Activated B cell treated with CpG ODN at 0.5 μM for 24 hours (primary cell): ENCODE data around the gene BCKDK. TPM values are rescaled to one million over a fixed set of nuclear protein-coding genes. Genes with fewer than 3 reads are reported as not detected.

Experiments used
- ATAC-seq: fragments of 200-7000 bp; cut with Tn5 transposase; one replicate; pipeline ENCODE4 v1.10.0; 2021; ENCODE audit warnings: low read depth, mild to moderate bottlenecking, moderate library complexity
- CTCF ChIA-PET: fragments of 350-600 bp; sonication (Branson Sonifier 250); formaldehyde crosslinking; loops from one replicate; lab custom pipeline; 2021; ENCODE audit warnings: antibody characterized with exemption; lab: Charles Lee
- POLR2A ChIA-PET: fragments of 350-600 bp; sonication (Branson Sonifier 250); formaldehyde crosslinking; loops from one replicate; lab custom pipeline; 2021; ENCODE audit warnings: antibody characterized with exemption; lab: Charles Lee
- DNase-seq: peaks from one replicate; pipeline ENCODE4 v3.0.0; 2022
- H3K27ac Mint-ChIP-seq: one replicate; pipeline ENCODE4 v1.8.0; 2020; ENCODE audit warnings: mixed read lengths
- H3K27me3 Mint-ChIP-seq: one replicate; pipeline ENCODE4 v1.8.0; 2021; ENCODE audit warnings: mixed read lengths
- H3K36me3 Mint-ChIP-seq: one replicate; pipeline ENCODE4 v1.8.0; 2021; ENCODE audit warnings: low read depth, mixed read lengths
- H3K4me1 Mint-ChIP-seq: one replicate; pipeline ENCODE4 v1.8.0; 2021; ENCODE audit warnings: mixed read lengths
- H3K4me3 Mint-ChIP-seq: one replicate; pipeline ENCODE4 v1.8.0; 2020; ENCODE audit warnings: mild to moderate bottlenecking, mixed read lengths
- H3K9me3 Mint-ChIP-seq: one replicate; pipeline ENCODE4 v1.8.0; 2020; ENCODE audit warnings: mixed read lengths
- intact Hi-C: fragments of 100-400 bp; cut with micrococcal nuclease; formaldehyde crosslinking; loops from one replicate; pipeline ENCODE4 v1.15.1; 2024
- total RNA-seq: library from RNA; stranded (reverse); gene quantifications from 2 replicates; pipeline ENCODE4 v1.2.3, GENCODE V29; 2022
- TF ChIP-seq, protein P1 (sequence below): fragments of 200-600 bp; IDR thresholded peaks from one replicate; pipeline ENCODE4 v1.8.0; 2022; ENCODE audit warnings: antibody characterized with exemption, mild to moderate bottlenecking

BCKDK gene
- total RNA-seq, 1 donor from 2014 or later, result 27.3 TPM

GRCh38 chr16:31080035-31080629 lies 28.1 kb upstream of the BCKDK start:
- no peak for ATAC-seq
- CTCF ChIA-PET, result no interaction called here
- H3K27me3 Mint-ChIP-seq, result no peaks in the 10 kb centered on the region
- intact Hi-C loops, result no loop called here
- peaks cover 70% of the 10 kb centered on the region for H3K36me3 Mint-ChIP-seq
- no peak overlapping the region for H3K27ac Mint-ChIP-seq
- peaks cover 22% of the 10 kb centered on the region for H3K4me1 Mint-ChIP-seq
- H3K9me3 Mint-ChIP-seq, result no peaks in the 10 kb centered on the region
- no peak for DNase-seq
- no peak overlapping the region for H3K4me3 Mint-ChIP-seq
- POLR2A ChIA-PET, result interaction anchor here (1.3 kb wide), 1 partner anchor 62 kb away, joined by 3 read pairs; no protein-coding TSS in a partner anchor
- TF ChIP-seq, protein P1, sequence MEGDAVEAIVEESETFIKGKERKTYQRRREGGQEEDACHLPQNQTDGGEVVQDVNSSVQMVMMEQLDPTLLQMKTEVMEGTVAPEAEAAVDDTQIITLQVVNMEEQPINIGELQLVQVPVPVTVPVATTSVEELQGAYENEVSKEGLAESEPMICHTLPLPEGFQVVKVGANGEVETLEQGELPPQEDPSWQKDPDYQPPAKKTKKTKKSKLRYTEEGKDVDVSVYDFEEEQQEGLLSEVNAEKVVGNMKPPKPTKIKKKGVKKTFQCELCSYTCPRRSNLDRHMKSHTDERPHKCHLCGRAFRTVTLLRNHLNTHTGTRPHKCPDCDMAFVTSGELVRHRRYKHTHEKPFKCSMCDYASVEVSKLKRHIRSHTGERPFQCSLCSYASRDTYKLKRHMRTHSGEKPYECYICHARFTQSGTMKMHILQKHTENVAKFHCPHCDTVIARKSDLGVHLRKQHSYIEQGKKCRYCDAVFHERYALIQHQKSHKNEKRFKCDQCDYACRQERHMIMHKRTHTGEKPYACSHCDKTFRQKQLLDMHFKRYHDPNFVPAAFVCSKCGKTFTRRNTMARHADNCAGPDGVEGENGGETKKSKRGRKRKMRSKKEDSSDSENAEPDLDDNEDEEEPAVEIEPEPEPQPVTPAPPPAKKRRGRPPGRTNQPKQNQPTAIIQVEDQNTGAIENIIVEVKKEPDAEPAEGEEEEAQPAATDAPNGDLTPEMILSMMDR, result no peak

DNA sequence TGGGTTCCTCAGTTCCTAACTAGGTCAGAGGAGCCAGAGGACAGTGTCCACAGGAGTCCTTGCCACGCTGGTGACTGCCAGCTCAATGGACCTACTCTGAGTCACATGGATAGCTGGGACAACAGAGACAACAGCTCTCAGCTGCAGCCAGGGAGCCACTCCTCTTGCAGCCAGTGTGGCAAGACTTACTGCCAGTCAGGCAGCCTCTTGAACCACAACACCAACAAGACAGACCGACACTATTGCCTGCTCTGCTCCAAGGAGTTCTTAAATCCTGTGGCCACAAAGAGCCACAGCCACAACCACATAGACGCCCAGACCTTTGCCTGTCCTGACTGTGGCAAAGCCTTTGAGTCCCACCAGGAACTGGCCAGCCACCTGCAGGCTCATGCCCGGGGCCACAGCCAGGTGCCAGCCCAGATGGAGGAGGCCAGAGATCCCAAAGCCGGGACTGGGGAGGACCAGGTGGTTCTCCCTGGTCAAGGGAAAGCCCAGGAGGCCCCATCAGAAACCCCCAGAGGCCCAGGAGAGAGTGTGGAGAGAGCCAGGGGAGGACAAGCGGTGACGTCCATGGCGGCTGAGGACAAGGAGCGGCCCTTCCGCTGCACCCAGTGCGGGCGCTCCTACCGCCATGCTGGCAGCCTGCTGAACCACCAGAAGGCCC lies 27.3 kb upstream of the BCKDK start:
- CTCF ChIA-PET, result no interaction called here
- Mint-ChIP-seq H3K27ac (no peak overlapping the region), H3K36me3 (peaks cover 74% of the 10 kb centered on the region), H3K9me3 (no peaks in the 10 kb centered on the region), H3K4me1 (peaks cover 16% of the 10 kb centered on the region), H3K27me3 (no peaks in the 10 kb centered on the region), H3K4me3 (no peak overlapping the region)
- no peak for ATAC-seq
- DNase-seq, result no peak
- TF ChIP-seq, protein P1, result no peak
- intact Hi-C loops, result no loop called here
- POLR2A ChIA-PET, result interaction anchor here (1.3 kb wide), 1 partner anchor 61 kb away, joined by 3 read pairs; no protein-coding TSS in a partner anchor

- TF ChIP-seq, protein P1, result no peak
- Mint-ChIP-seq H3K27me3 (no peaks in the 10 kb centered on the region), H3K36me3 (peaks cover 69% of the 10 kb centered on the region), H3K4me3 (no peak overlapping the region), H3K4me1 (peaks cover 11% of the 10 kb centered on the region), H3K27ac (no peak overlapping the region), H3K9me3 (no peaks in the 10 kb centered on the region)
- intact Hi-C loops, result no loop called here
- ChIA-PET POLR2A (no interaction called here), CTCF (no interaction called here)
- no peak for DNase-seq
- no peak for ATAC-seq
Observed at GRCh38 chr16:31081428-31082351, 26.5 kb upstream of the BCKDK start.

DNA sequence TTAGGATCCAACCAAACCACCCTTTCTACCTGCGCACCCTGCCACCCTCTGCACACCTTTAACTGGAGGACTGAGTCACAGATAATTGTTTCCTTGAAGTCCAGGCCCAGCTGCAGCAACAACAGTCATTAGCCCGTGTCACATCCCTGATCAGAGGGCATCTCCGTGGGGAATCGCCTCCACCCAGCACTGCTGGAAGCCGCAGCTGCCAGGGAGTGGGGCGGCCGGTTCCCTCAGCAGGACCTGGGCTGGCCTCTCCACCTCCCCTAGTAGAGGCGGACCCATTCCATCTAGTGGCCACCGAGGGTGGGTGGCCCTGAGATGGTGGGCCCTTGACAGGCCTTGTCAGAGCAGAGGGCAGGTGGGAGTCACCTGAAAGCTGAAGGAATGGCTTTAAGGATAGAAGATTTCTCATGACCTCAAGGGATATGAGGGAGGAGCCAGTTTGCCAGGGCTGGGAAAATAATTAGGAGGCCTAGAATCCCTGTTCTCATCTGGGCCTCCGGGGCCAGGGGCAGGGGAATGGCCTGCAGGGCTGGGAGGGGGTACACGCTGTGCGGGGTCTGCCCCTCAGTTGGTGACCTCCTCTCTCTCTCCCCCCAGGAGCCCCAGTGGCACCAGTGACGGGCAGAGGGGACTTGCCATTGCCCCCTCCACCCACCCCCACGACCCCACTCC lies 25.7 kb upstream of the BCKDK start:
- Mint-ChIP-seq H3K9me3 (no peaks in the 10 kb centered on the region), H3K27ac (no peak overlapping the region), H3K4me1 (peaks cover 11% of the 10 kb centered on the region), H3K36me3 (peaks cover 62% of the 10 kb centered on the region), H3K4me3 (no peak overlapping the region), H3K27me3 (no peaks in the 10 kb centered on the region)
- no peak for ATAC-seq
- CTCF ChIA-PET, result no interaction called here
- no peak for DNase-seq
- POLR2A ChIA-PET, result no interaction called here
- intact Hi-C loops, result no loop called here
- TF ChIP-seq, protein P1, result no peak
